HG02798 (cell line): Measurements from ENCODE around the gene SHROOM3.
"Not testable (repeated sequence)": the region's sequence is repeated elsewhere in the genome, so short reads cannot be mapped to it uniquely, and the experiment has no call there.

Source experiments
- ATAC-seq: cut with Tn5 transposase; IDR thresholded peaks from one replicate; pipeline ENCODE4 v1.9.1; 2021; ENCODE audit warnings: mild to moderate bottlenecking; ENCODE audit not compliant: unreplicated experiment, poor library complexity

Gene SHROOM3

DNA sequence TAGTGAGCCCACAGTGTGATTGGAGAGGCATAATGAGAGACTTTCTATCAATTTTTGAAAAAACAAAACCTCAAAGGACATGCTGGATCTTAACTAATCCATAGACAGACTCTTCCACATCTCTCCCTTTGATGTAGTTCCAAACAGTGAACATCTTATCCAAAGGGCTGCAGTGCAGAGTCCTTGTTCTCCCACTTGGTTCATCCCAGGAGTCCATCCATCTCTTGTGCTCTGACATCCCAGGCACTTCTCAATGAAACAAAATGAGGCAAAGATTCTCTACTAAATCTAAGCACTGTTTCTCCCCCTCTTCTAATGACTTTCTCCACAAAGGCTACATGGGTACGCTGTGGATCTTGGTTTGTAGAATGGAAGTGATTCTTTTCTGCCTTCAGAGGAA is 8.3 kb downstream of the SHROOM3 start:
- no peak for ATAC-seq

DNA sequence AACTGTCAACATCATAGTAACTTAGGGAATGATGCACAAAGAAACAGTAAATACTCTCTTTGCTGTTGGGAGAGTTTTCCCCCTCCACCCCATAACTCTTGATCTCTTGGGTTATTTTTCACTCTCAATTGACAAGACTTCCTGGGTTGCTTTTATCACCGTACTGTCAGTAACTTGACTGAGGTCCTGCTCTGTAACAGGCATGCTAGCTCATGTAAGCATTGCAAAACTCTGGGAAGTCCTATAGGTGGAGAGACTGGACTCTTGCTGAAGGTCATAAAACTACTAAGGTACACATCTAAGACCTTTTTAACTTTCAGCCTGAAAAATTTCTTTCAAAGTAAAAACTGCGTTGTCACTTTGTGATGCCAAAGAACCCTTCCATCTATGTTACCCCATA is 10.9 kb downstream of the SHROOM3 start:
- no peak for ATAC-seq

DNA sequence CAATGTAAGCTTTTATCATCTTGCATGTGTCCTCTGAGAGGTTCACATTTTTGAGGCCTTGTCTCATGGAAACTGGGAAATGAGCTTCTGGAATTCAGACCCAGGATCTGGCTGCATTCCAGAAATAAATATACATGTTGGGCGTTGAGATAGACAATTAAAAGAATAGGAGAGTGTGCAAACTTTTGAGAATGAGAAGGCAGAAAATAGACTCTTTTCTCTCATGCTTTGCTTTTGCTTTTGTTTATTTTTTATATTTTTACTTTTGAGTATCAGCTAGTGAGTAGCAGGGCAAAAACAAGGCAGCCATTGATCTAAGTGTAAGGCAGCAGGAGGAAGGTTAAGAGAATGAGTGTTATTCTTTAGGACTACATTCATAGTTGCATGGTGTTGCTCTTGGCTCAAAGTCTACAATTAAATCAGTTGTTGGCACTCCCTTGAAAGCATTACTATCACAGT is 12.4 kb downstream of the SHROOM3 start:
- no peak for ATAC-seq

DNA sequence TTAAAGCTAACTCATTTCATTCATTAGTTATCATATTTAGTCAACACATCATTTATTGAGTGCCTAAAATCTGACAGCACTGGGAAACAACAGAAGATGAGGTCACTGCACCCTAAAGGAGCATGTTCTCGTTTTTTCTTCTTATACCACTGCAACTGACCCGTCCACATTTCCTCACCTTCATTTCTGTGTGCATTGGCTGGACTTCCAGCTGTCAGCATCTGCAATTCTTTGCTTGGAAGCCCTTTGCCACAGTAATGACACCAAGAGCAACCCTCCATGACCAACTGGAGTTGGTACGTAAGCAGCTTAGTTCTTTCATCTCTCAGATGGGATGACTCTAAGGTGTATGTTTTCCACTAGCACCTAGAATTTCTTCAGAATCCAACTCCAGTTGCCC is 13.2 kb downstream of the SHROOM3 start:
- no peak for ATAC-seq

DNA sequence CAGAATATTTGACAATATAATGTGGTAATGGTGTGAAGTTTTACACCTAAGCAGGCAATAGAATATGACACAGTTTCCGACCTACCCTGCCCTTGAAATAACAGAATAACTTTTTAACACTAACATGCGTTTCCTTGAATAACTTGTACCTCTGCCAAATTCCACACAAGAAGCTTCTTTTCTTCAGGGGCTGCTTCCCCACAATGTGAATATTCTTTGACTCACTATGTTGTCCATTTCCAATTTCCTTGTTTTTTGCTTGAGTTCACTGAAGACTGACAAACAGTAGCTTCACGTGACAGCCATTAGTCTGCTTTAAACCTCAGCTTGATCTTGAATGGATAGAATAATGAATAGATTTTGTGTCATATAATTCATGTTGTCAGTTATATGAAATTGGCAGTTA is 14.3 kb downstream of the SHROOM3 start:
- ATAC-seq: no peak

DNA sequence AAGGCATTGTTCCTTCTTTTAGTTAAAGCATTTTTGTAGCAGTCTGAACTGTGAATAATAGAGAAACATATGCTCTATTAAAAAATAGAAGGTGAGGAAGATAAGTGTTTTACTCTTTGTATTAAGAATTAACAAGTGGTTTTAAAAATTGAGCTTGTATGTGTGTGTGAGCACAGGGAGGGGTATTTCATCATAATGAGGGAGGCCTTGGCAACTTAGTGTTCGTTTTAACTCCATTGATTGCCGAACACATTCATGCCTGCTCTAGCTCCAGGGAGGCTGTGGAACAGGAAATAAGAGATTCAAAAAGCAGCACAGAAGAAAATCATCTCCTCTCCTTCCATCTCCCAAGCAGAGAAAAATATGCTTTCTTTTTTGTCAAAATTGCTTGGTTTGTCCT is 14.8 kb downstream of the SHROOM3 start:
- no peak for ATAC-seq

DNA sequence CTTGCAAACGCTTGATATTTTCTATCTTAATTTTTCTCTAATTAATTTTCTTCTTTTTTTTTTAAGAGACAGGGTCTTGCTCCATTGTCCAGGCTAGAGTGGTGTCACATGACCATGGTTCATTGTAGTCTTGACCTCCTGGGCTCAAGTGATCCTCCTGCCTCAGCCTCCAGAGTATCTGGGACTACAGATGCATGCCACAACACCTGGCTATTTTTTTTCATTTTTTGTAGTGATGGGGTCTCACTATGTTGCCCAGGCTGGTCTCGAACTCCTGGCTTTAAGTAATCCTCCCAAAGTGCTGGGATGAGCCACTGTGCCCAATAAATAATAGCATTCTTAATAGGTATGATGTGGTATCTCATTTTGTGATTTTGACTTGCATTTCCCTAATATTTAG is 18.2 kb downstream of the SHROOM3 start:
- no peak for ATAC-seq

DNA sequence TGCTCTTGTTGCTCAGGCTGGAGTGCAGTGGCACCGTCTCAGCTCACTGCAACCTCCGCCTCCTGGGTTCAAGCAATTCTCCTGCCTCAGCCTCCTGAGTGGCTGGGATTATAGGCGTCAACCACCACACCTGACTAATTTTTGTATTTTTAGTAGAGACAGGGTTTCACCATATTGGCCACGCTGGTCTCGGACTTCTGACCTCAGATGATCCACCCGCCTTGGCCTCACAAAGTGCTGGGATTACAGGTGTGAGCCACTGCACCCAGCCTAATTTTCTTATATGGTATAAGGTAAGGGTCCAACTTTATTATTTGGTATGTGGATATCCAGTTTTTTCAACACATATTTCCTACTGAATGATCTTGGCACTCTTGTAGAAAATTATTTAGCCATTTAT is 19.0 kb downstream of the SHROOM3 start:
- not testable (repeated sequence) for ATAC-seq

DNA sequence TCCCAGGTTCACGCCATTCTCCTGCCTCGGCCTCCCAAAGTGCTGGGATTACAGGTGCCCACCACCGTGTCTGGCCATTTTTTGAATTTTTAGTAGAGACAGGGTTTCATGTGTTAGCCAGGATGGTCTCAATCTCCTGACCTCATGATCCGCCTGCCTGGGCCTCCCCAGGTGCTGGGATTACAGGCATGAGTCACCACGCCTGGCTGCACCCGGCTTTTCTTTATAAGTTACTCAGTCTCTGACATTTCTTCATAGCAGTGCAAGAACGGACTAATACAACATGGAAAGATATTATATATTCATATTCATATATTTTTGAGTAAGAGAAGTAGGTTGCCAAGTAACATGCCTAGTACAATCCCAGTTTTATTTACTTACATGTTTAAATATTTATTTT is 22.9 kb downstream of the SHROOM3 start:
- no peak for ATAC-seq

DNA sequence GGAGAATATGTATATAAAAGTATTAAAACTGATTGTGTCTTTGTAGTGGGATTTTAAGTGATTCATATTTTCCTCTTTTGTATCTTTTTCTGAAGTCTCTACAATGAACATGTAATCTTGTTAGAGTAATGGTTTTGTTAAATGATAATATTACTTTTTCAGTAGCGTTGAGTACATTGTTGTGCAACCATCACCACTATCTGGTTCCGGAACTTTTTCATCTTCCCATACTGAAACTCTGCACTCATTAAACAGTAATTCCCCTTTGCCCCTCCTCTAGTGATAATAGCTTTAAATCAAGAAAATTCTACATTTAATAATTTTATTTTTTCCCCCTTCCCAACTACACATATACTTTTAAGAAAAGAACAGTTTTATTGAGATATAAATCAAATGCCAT is 23.3 kb downstream of the SHROOM3 start:
- ATAC-seq: no peak

DNA sequence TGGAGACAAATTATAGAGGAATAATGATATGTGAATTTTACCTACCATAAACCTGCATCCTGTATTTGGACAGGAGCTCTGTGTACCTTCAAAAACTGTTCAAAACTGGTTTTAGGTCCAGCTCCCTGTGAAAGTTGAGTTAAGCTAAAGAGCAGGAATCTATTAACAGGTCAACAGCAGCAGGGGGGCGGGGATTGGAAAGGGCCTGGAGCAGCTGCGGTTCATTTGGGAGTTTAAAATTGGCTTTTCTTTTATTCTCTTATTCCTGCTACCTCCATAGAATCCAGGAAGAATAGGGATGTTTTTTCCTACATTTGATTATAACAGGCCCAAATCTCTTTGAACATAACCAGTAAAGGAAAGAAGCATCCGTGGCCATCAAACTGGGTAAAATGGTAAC is 23.8 kb downstream of the SHROOM3 start:
- no peak for ATAC-seq

DNA sequence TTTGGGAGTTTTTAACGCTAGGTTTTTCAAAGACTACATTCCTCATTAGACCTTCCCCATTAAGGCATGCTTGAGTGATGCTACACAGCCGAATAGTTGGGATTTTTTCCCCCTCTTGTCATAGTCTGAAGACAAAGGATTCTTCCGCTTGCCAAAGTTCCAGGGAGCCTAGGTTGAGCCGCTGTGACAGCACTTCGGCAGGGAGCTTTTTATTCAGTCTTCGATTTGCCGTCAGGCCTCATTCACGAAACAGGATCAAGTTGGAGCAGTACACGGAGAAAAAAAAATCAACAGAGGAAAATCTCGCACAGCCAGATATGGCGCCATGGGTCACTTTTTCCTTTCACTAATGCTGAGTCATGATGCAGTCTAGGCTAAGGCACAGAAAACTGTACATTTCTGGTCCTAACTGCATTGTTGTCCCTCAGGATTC is 24.3 kb downstream of the SHROOM3 start:
- ATAC-seq: no peak

DNA sequence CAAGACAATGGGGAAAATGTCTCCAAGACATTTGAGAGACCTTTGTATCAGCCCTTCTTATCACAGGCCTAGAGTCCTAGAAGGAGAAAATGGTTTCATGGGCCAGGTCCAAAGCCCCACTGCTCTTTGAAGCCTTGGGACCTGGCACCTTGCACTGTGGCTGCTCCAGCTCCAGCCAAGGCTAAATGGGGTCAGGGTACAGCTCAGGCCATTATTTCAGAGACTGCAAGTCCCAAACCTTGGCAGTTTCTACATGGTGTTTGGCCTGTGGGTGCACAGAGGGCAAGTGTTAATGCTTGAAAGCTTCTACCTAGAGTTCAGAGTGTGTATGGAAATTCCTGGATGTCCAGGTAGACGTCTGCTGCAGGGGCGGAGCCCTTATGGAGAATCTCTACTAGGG is 28.5 kb downstream of the SHROOM3 start:
- ATAC-seq: no peak

DNA sequence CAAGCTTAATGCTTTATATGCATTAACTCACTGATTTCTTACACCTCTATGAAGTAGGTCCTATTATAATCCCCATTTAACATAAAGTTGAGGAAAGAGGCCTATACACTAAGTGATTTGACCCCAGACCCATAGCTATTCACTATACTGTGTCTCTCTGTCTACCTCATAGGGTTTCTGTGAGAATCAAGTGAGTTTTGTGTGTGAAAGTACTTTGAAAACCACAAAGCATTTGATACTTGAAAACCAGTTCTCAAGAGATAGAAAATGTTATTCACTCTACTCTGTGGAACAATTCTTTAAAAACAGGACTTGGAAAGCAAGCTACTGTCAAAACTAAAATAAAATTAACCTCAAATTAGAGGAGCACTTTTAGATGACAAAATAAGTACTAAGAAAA is 35.0 kb downstream of the SHROOM3 start:
- no peak for ATAC-seq

DNA sequence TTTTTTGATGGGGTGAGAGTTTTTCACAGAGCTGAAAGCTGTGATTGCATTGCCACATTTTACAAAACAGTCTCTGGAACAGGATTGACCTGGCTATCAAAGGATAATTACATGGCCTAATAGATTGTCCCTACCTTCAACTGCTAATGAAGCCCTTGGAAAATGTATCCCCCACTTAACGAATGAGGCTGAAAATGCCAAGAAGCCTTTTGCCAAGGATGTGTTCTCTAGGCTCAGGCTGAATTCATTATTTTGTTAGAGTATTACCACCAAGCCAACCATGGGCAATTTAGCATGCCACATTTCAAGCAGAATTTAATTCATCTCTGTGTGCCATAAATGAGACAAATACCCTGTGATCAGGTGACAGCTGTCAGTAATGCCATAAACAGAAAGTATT is 35.5 kb downstream of the SHROOM3 start:
- ATAC-seq: no peak

DNA sequence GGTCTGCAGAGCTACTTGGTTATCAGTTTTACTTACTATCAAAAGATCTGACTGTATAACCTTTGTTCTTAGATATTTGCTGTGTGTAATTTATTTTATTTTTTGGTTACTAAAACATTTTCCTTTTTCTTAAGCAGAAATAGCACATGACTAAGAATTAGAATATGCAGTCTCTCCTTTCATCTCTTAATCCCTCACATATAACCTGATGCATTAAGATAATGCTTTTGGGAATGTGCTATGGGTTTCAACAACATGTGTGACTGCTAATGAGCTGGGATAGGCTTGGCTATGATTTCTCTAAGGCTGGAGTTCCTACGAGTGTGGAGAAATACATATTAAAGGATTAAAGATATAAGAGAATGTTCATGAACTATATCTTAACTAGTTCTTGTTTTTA is 41.5 kb downstream of the SHROOM3 start:
- no peak for ATAC-seq

DNA sequence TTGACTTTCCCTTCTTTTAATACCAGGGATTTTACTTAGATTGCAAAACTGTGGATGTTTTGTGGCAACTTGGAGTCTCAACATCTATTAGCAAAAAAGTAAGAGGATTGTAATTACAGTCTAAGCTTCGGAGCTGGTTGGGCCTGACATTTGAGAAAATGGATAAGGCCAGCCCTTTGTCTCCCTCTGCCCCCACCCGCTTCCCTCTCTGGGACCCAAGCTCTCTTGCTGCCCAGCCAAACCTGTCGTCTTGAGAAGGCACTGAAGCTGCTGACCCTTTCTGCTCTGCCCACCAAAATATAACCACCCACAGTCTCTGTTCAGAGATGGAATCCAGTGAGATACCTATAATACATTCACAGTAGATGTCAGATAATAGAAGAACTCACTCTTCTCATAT is 49.6 kb downstream of the SHROOM3 start:
- ATAC-seq: no peak

DNA sequence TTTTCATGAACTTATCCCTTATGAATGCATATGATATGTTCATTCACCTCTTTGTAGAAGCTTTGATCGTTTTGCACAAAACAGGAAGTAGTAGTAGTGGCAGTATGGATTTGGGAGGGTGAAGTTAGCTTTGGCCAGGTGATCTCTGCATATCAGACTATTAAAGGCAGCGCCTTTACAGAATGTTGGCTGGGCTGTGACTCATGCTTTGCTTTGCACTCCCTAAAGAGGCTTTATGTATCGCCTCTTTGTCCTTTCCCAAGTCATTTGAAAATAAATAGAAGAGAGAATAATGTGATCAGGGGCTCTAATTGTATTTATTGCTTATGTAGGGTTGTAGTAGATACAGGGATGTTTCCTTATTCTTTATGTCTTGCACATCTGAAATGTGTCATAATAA is 50.4 kb downstream of the SHROOM3 start:
- no peak for ATAC-seq

DNA sequence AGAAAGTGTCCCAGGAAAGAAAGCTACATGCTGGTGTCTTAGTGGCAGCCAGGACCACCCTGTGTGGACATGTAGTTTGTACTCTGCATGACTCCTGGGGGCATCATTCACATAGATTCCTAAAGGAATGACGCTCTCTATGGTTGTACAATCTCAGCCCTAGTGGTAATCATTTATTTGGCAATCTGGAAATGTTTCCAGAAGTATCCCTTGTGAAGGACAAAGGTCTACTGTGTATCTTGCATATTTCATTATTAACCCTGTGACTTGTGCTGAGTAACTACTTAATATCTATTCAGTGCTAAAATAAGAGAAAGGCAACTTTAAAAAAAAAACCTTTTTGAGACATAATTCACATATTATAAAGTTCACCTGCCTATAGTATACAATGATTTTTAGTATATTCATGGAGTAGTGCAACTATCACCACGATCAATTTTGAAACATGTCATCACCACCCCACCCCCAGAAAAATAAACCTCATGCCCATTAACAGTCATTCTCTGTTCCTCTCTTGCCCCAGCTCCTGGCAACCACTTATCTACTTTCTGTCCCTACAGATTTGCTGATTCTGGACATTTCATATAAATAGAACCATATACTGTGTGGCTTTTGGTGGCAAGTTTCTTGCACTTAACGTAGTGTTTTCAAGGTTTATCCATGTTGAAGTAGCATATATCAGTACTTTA is 51.7 kb downstream of the SHROOM3 start:
- no peak for ATAC-seq

DNA sequence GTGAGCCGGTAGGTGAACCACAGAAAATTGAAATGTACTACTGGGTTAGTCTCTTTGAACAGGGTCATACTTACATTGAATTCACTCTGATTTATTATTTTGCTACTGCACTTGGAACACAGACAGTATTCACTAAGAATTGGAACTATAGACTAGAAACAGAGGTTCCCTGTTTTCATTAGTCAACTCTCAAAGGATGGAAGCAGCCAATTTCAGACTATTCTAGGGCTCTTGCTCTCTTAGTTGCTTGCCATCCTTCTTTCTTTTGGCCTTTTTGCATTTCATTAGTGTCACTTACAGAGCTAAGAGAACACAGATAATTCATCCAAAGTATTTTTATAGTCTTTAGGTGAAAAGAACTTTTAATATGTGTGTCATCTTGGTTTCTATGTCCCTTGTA is 52.6 kb downstream of the SHROOM3 start:
- no peak for ATAC-seq

DNA sequence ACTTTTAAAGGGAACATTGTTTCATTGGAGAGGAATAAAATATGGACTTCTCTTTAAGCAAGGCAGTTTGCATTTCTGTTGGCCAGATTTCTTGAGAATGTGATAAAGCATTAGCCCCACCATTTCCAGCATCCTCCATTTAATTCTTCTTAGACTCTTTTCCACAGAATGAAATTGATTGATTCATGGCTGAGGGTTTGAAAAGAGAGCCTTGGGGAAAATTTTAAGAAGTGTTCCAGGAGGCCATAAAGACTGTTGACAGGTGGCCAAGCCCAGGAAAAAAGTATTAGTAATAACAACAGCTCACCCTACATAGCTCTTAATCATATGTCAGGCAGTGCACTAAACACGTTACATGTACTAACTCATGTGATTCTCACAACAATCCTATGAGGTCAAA is 53.4 kb downstream of the SHROOM3 start:
- no peak for ATAC-seq

DNA sequence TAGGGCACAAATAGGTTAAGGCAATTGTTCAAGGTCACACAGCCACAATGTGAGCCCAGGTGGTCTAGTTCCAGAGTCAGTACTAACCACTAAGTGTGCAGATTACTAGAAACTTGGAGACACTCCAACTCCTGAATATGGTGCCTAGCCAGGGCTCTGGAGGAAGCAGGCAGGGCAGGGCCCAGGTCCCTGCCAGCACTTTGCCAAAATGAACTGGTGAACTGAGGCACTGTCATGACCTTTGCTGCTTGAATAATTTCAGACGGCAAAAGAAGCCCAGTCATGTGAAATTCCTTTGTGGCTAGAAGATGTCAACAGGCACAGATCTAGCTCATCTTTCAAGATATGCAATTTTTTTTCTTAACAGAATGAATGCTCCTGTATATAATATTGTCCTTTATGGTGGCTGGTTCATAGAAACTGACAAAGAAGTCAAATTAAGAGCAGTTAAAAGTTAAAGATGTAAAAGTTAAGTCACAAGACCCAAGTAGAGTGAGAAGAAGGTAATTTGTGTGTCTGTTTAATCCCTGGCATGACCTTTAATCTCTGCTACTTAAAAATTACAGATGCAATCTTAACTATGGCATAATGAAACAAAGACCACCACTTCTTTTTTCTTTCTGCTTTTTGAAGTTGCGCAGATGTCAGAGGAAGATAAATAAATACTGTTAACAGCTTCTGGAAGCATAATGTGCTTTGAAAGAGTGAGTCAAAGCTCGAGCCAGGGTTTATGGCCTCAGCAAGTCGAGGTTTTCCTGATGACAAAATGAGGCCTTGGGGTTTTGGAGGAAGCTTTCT is 54.1 kb downstream of the SHROOM3 start:
- no peak for ATAC-seq
